Mammary epithelial cell (primary cell): ENCODE results near the gene EEIG2.
"Not testable (repeated sequence)": the region's sequence is repeated elsewhere in the genome, so short reads cannot be mapped to it uniquely, and the experiment has no call there.

Source experiments
- EZH2 ChIP-seq: IDR thresholded peaks from 2 replicates; pipeline ENCODE4 v1.6.1; 2012; ENCODE audit warnings: low read length, inconsistent platforms, borderline replicate concordance
- TF ChIP-seq, protein P1 (sequence below), 2 donors: IDR thresholded peaks in 1 of 2; conservative IDR thresholded peaks in 1 of 2; 2 replicates each; pipeline ENCODE4 v1.5.1; 2011 to 2012; ENCODE audit warnings: inconsistent platforms in 2 of 2, low read length in 2 of 2, mild to moderate bottlenecking in 2 of 2, control low read depth in 1 of 2, low read depth in 1 of 2; ENCODE audit not compliant: insufficient read depth in 1 of 2; ENCODE audit errors: extremely low read depth in 1 of 2

DNA sequence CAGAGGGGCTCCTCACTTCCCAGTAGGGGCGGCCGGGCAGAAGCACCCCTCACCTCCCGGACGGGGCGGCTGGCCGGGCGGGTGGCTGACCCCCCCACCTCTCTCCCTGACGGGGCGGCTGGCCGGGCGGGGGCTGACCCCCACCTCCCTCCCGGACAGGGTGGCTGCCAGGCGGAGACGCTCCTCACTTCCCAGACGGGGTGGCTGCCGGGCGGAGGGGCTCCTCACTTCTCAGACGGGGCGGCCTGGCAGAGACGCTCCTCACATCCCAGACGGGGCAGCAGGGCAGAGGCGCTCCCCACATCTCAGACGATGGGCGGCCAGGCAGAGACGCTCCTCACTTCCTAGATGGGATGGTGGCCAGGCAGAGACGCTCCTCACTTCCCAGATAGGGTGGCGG, 23.9 kb upstream of the EEIG2 start:
- not testable (repeated sequence) for TF ChIP-seq EZH2
- TF ChIP-seq, protein P1, sequence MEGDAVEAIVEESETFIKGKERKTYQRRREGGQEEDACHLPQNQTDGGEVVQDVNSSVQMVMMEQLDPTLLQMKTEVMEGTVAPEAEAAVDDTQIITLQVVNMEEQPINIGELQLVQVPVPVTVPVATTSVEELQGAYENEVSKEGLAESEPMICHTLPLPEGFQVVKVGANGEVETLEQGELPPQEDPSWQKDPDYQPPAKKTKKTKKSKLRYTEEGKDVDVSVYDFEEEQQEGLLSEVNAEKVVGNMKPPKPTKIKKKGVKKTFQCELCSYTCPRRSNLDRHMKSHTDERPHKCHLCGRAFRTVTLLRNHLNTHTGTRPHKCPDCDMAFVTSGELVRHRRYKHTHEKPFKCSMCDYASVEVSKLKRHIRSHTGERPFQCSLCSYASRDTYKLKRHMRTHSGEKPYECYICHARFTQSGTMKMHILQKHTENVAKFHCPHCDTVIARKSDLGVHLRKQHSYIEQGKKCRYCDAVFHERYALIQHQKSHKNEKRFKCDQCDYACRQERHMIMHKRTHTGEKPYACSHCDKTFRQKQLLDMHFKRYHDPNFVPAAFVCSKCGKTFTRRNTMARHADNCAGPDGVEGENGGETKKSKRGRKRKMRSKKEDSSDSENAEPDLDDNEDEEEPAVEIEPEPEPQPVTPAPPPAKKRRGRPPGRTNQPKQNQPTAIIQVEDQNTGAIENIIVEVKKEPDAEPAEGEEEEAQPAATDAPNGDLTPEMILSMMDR (conservative IDR thresholded peaks at IDR 0.05 in 1 of 2, IDR thresholded peaks at IDR 0.05 in 1 of 2; ENCODE audit: extremely low read depth in 1 of 2, insufficient read depth in 1 of 2, low read depth in 1 of 2, low read length in 2 of 2), result not testable (repeated sequence)
